Measurements from ENCODE around the gene SELENOT. TPM values are rescaled to one million over a fixed set of nuclear protein-coding genes. Genes with fewer than 3 reads are reported as not detected.

The SELENOT gene
- total RNA-seq, 1 experiment from 2014 or later = 73.8 TPM

DNA sequence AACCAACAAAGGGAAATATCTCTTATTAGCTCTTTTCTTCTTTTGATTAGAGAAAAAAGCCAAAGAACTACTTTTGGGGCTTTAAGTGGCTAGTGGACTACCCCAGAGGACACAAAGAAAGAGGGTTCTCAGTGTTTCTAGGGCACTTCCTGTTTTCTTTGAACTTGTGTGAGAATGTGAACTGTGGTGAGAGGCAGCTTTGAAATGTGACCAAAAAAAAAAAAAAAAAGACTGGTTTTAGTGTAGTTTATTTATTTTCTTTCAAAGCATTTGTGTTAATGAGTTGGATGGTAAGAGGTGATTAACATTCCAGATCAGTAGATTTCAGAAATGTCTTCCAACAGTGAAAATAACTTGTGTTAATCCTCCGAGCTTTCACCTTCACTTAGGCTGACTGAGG lies 32.4 kb downstream of the SELENOT start:
- no peak overlapping the region for H3K23ac ChIP-seq (ENCODE audit: insufficient read length, low read depth, low read length)
- no peaks in the 10 kb centered on the region for H3K79me2 ChIP-seq (ENCODE audit: insufficient read depth, low read length)
- no peak for DNase-seq
- no peaks in the 10 kb centered on the region; the same call in 1 of the 2 replicates for H3K4me1 ChIP-seq (ENCODE audit: insufficient read depth, low read length)
- H4K20me1 ChIP-seq (ENCODE audit: control insufficient read depth, insufficient read depth, insufficient read length) = no peaks in the 10 kb centered on the region
- H3K9me3 ChIP-seq (ENCODE audit: control insufficient read depth, low read depth, low read length) = no peaks in the 10 kb centered on the region
- H3K36me3 Mint-ChIP-seq (ENCODE audit: insufficient read depth in 1 of 3, low read depth in 3 of 3) = peaks cover 0 to 2% (median 1%) of the 10 kb centered on the region in 3 experiments; a peak in 3 of 7 replicates
- H2AFZ ChIP-seq (ENCODE audit: low read length) = no peak overlapping the region
- H3K27ac Mint-ChIP-seq = 0 out of 7 replicates have a peak overlapping the region, but pooled peaks of 1 of the 3 experiments have one; percentile 15
- H2BK12ac ChIP-seq (ENCODE audit: insufficient read length, low read depth, low read length) = no peak overlapping the region
- H3K4me1 Mint-ChIP-seq = peaks cover 13 to 14% of the 10 kb centered on the region in 2 experiments
- no peak overlapping the region for H2BK120ac ChIP-seq (ENCODE audit: low read depth, low read length, poor library complexity, severe bottlenecking)
- H3K9me3 Mint-ChIP-seq = no peaks in the 10 kb centered on the region
- H3K27me3 Mint-ChIP-seq (ENCODE audit: low read depth) = no peaks in the 10 kb centered on the region
- H4K8ac ChIP-seq (replicated peaks; ENCODE audit: insufficient read length, low read depth, low read length) = no peak overlapping the region
- no peak overlapping the region for H2BK15ac ChIP-seq (ENCODE audit: low read depth, low read length)
- no peak overlapping the region for H3K4ac ChIP-seq (ENCODE audit: low read depth, low read length)
- no peaks in the 10 kb centered on the region for H3K79me1 ChIP-seq (ENCODE audit: insufficient read depth, low read depth, low read length, poor library complexity, severe bottlenecking)
- H2BK20ac ChIP-seq (ENCODE audit: low read depth, low read length, poor library complexity, severe bottlenecking) = no peak overlapping the region
- no peak overlapping the region for H3T11ph ChIP-seq (ENCODE audit: low read length)
- H3K4me3 Mint-ChIP-seq = no peak overlapping the region
- no peak overlapping the region for H4K91ac ChIP-seq (ENCODE audit: insufficient read length, low read depth, low read length)
- H3K9ac ChIP-seq (ENCODE audit: extremely low read depth, insufficient read length, low read length) = no peak overlapping the region
- no CpG with 5 or more reads among the region's 1 CpG for WGBS (ENCODE audit: extremely low coverage, insufficient read length, low lambda C conversion rate)
- H3K4me2 ChIP-seq (ENCODE audit: insufficient read depth, insufficient read length, low read length) = no peak overlapping the region
- H3K14ac ChIP-seq (ENCODE audit: insufficient read depth, low read length) = no peak overlapping the region
- H2AK5ac ChIP-seq (ENCODE audit: insufficient read length, low read length) = no peak overlapping the region
- no peaks in the 10 kb centered on the region for H3K23me2 ChIP-seq (ENCODE audit: insufficient read length, low read depth, low read length, poor library complexity, severe bottlenecking)
- no peaks in the 10 kb centered on the region for H3K27me3 ChIP-seq (ENCODE audit: insufficient read depth, low read length)
- H3K27ac ChIP-seq (ENCODE audit: insufficient read length, low read depth, low read length) = no peak overlapping the region
- no peak overlapping the region for H4K5ac ChIP-seq (ENCODE audit: insufficient read length, low read depth, low read length)
- TF ChIP-seq, protein P1, sequence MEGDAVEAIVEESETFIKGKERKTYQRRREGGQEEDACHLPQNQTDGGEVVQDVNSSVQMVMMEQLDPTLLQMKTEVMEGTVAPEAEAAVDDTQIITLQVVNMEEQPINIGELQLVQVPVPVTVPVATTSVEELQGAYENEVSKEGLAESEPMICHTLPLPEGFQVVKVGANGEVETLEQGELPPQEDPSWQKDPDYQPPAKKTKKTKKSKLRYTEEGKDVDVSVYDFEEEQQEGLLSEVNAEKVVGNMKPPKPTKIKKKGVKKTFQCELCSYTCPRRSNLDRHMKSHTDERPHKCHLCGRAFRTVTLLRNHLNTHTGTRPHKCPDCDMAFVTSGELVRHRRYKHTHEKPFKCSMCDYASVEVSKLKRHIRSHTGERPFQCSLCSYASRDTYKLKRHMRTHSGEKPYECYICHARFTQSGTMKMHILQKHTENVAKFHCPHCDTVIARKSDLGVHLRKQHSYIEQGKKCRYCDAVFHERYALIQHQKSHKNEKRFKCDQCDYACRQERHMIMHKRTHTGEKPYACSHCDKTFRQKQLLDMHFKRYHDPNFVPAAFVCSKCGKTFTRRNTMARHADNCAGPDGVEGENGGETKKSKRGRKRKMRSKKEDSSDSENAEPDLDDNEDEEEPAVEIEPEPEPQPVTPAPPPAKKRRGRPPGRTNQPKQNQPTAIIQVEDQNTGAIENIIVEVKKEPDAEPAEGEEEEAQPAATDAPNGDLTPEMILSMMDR (conservative IDR thresholded peaks at IDR 0.05) = no peak
- H2BK5ac ChIP-seq (ENCODE audit: insufficient read length, low read length) = no peak overlapping the region
- no peak overlapping the region for H3K18ac ChIP-seq (ENCODE audit: insufficient read length, low read depth, low read length)
- no peak overlapping the region for H3K56ac ChIP-seq (ENCODE audit: insufficient read length, low read depth, low read length)

All from H9 (cell line).